ENCODE data around the gene ZNF493.

ZNF493 gene

GRCh38 chr19:21396893-21397572 is at the start of gene ZNF493:
TSS of gene ZNF493 (plus strand) at chr19:21397133. CDS start at chr19:21397238, 105 bp downstream.
- peak; percentile 96 for FAIRE-seq

GRCh38 chr19:21352830-21353229 is 44.1 kb upstream of the ZNF493 start:
- no peak for FAIRE-seq

GRCh38 chr19:21358768-21359451 is 38.0 kb upstream of the ZNF493 start, which contains the start of gene ZNF738:
TSS of gene ZNF738 (plus strand) at chr19:21359000. CDS start at chr19:21359141, 141 bp downstream.
- FAIRE-seq = peak; percentile 93

- FAIRE-seq = no peak
These were observed 34.6 kb upstream of the ZNF493 start for GRCh38 chr19:21362291-21362690.

- no peak for FAIRE-seq
These were observed 12.9 kb upstream of the ZNF493 start for GRCh38 chr19:21383980-21384582.

- no peak for FAIRE-seq
These were observed 812 bp upstream of the ZNF493 start for GRCh38 chr19:21396121-21396520.

- no peak for FAIRE-seq
These were observed 1.9 kb downstream of the ZNF493 start for GRCh38 chr19:21398851-21399250.

GRCh38 chr19:21402303-21402985 is 5.5 kb downstream of the ZNF493 start:
- no peak for FAIRE-seq

- FAIRE-seq = peak; percentile 83
These were observed 13.2 kb downstream of the ZNF493 start for GRCh38 chr19:21410166-21410565.

GRCh38 chr19:21422244-21422643 is 25.3 kb downstream of the ZNF493 start:
- FAIRE-seq = no peak

GRCh38 chr19:21423057-21424041 is 26.4 kb downstream of the ZNF493 start:
- FAIRE-seq = no peak

GRCh38 chr19:21430675-21431074 is 33.7 kb downstream of the ZNF493 start:
- FAIRE-seq = no peak

- FAIRE-seq = no peak
These were observed 35.7 kb downstream of the ZNF493 start for GRCh38 chr19:21432590-21432989.

- FAIRE-seq = no peak
These were observed 37.6 kb downstream of the ZNF493 start for GRCh38 chr19:21434516-21434915.

GRCh38 chr19:21434967-21435544 is 38.1 kb downstream of the ZNF493 start:
- peak; percentile 13 for FAIRE-seq

- FAIRE-seq = no peak
These were observed 42.3 kb downstream of the ZNF493 start for GRCh38 chr19:21439201-21439751.

- no peak for FAIRE-seq
These were observed 43.4 kb downstream of the ZNF493 start for GRCh38 chr19:21440321-21440720.

- no peak for FAIRE-seq
These were observed 54.3 kb downstream of the ZNF493 start for GRCh38 chr19:21451187-21451586.

- FAIRE-seq = no peak
These were observed 58.0 kb downstream of the ZNF493 start for GRCh38 chr19:21454901-21455300.

- no peak for FAIRE-seq
These were observed 63.8 kb downstream of the ZNF493 start for GRCh38 chr19:21460686-21461085.

GRCh38 chr19:21462540-21462939 is 65.6 kb downstream of the ZNF493 start:
- FAIRE-seq = no peak
